Cerebellar cortex (tissue), 1 donor: ENCODE results near the gene ANKMY1.

Source experiments
- DNase-seq: peaks from one replicate; pipeline ENCODE4 v3.0.0-alpha.2; 2015; ENCODE audit warnings: low spot score

The ANKMY1 gene

GRCh38 chr2:240581811-240582210 is 24.0 kb upstream of the ANKMY1 start:
- DNase-seq, result no peak

GRCh38 chr2:240579771-240580614 is 22.2 kb upstream of the ANKMY1 start:
- no peak for DNase-seq

- DNase-seq, result no peak
These were observed 21.4 kb upstream of the ANKMY1 start for GRCh38 chr2:240579071-240579762.

- no peak for DNase-seq
These were observed 20.7 kb upstream of the ANKMY1 start for GRCh38 chr2:240578488-240578887.

GRCh38 chr2:240578110-240578450 is 20.3 kb upstream of the ANKMY1 start:
- DNase-seq, result no peak

GRCh38 chr2:240577281-240578109 is 19.7 kb upstream of the ANKMY1 start:
- no peak for DNase-seq

GRCh38 chr2:240576436-240577205 is 18.8 kb upstream of the ANKMY1 start:
- DNase-seq, result no peak

- DNase-seq, result no peak
These were observed 18.2 kb upstream of the ANKMY1 start for GRCh38 chr2:240576036-240576435.

- no peak for DNase-seq
These were observed 17.5 kb upstream of the ANKMY1 start for GRCh38 chr2:240575101-240575965.

- DNase-seq, result no peak
These were observed 16.8 kb upstream of the ANKMY1 start for GRCh38 chr2:240574386-240575100.

- no peak for DNase-seq
These were observed 16.0 kb upstream of the ANKMY1 start for GRCh38 chr2:240573516-240574385.

- no peak for DNase-seq
These were observed 15.3 kb upstream of the ANKMY1 start for GRCh38 chr2:240573071-240573515.

GRCh38 chr2:240572141-240573031 is 14.6 kb upstream of the ANKMY1 start:
- DNase-seq, result no peak

GRCh38 chr2:240571314-240571973 is 13.7 kb upstream of the ANKMY1 start:
- DNase-seq, result no peak

GRCh38 chr2:240570531-240571313 is 12.9 kb upstream of the ANKMY1 start:
- no peak for DNase-seq

- DNase-seq, result no peak
These were observed 12.3 kb upstream of the ANKMY1 start for GRCh38 chr2:240569998-240570530.
